NCI-H748 (cell line): ENCODE data around the gene CST9L.
A peak's percentile ranks its signal among the peaks of the same experiment; 100 is the strongest.

Source experiments
- DNase-seq: peaks from one replicate; lab custom pipeline; 2025; ENCODE audit not compliant: unreplicated experiment; lab: John Stamatoyannopoulos, UW

Gene CST9L

GRCh38 chr20:23547613-23548012 lies 20.7 kb downstream of the CST9L start:
- DNase-seq = no peak

DNA sequence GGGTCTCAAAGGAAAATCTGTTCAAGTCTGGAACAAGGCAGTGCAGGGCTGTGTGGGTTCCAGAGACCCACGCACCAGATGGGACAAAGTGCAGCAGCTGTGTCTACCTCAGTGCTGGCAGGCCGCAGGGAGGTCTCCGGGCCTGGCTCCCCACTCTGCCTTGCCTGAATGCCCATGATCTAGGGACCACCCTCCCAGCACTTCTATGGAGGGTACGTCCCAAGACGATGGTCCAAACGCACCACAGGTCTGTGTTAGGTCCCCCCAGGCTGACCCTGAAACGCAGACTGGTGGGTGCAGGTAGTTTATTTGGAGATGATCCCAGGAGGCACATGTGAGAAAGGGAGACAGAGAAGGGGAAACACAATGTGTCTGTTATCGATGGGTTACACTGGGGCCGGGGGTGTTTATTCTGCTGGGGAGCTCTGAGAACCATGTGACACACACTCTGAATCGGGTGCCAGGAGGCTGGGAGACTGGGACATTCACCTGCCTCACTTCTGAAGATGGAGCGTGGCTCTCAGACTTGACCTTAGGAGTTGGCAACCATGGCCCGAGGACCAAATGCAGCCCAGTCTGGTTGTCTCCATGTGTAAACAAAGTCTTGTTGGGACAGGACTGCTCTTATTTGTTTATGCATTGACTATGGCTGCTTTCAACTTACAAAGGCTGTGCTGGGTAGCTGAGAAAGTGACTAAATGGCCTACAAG lies 21.7 kb downstream of the CST9L start:
- DNase-seq = no peak

- no peak for DNase-seq
These were observed 24.2 kb downstream of the CST9L start for GRCh38 chr20:23544133-23544532.

DNA sequence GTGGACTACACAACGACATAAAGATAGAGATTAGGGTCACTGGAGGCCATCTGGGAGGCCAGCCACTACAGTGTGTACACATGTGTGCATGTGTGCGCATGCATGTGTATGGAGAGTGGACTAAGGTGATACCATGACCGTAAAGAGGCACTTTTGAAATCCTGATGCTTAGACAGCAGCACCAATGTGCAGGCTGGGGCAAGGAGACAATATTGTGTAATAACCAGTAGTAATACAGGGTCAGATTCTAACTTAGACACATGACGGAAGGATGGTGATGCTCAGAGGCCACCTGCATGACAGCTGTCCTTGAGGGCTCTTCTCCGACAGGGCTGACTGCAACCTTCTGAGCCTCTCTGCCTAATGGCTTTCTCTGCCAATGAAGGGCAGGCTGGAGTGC lies 25.5 kb downstream of the CST9L start:
- DNase-seq = no peak

DNA sequence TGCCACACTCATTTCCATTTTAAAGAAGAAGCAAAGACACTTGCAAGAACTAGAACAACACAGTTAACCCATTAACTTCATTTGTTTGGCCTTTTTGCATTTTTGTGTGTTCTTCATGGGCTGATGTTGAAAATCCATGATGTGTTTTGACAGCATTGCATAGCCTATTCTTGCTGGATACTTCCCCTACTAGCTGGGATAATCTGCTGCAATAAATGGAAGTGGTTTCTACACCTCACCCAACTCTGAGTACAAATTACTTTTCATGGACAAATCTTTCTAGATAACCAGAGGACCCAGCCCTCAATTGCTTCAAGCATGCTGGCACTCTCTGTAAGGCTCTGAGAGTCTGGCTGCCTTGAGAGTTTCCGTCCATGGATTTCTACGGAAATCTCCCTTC lies 26.5 kb downstream of the CST9L start:
- no peak for DNase-seq

- peak; percentile 62 for DNase-seq
These were observed 27.0 kb downstream of the CST9L start for GRCh38 chr20:23541330-23541729.

- peak; percentile 19 for DNase-seq
These were observed 27.7 kb downstream of the CST9L start for GRCh38 chr20:23540624-23541023.

GRCh38 chr20:23537030-23537429 lies 31.3 kb downstream of the CST9L start:
- DNase-seq = no peak

GRCh38 chr20:23536328-23536974 lies 31.8 kb downstream of the CST9L start:
- DNase-seq = no peak

- DNase-seq = no peak
These were observed 33.3 kb downstream of the CST9L start for GRCh38 chr20:23534801-23535593.

GRCh38 chr20:23533161-23533560 lies 35.1 kb downstream of the CST9L start:
- no peak for DNase-seq

- DNase-seq = no peak
These were observed 35.8 kb downstream of the CST9L start for GRCh38 chr20:23532533-23532932.

DNA sequence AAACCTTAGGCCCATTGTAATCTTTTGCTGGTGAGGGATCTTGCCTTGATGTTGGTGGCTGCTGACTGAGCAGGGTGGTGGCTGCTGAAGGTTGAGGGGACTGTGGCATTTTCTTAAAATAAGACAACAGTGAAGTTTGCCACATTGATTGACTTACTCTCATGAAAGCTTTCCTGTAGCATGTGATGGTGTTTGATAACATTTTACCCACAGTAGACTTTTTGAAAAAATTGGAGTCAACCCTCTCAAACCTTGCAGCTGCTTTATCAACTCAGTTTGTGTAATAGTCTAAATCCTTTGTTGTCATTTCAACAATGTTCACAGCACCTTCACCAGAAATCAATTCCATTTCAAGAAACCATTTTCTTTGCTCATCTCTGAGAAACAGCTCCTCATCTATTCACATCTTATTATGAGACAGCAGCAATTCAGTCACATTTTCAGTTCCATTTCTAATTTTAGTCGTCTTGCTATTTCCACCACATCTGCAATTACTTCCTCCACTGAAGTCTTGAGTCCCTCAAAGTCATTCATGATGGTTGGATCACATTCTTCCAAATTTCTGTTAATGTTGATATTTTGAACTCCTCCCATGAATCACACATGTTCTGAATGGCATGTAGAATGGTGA lies 37.2 kb downstream of the CST9L start:
- no peak for DNase-seq

DNA sequence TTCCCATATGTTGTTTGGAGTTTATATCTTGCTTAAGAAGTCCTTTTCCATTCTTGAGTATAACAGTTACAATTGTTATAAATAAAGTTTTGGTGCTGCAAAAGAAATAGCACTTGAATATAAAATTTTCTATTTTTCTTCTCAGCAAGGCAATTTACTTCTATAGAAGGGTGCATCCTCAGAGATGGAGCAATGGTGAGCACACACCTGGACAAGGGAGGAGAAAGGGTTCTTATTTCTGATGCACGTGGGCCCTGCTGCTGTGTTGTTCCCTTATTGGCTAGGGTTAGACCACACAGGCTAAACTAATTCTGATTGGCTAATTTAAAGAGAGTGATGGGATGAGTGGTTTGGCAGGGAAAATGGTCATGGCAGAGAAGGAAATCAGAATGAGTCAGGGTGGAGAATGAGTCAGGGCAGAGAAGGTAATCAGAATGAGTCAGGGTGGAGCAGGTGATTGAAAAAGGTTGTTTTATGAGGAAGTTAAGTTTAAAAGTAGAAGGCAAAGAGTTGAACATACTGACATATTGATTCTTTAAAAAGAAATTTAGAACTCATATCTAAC lies 39.3 kb downstream of the CST9L start:
- no peak for DNase-seq

DNA sequence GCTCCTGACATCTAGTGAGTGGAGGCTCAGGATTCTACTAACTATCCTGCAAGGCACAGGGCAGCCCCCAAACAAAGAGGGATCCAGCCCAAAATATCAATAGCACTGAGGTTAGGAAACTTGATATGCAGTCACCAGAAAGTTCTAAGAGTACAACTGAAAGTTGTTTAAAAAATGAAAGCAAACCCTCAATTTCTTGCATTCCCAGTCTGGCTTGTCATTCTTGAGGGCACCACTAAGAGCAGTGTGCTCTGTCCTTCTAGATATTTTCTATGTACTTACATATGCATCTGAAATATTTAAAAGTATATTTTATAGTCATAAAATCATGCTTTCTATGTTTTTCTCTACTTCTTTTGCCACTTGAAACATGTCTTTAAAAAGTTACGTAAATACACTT lies 41.4 kb downstream of the CST9L start:
- DNase-seq = no peak

- DNase-seq = no peak
These were observed 44.1 kb downstream of the CST9L start for GRCh38 chr20:23524146-23524545.

DNA sequence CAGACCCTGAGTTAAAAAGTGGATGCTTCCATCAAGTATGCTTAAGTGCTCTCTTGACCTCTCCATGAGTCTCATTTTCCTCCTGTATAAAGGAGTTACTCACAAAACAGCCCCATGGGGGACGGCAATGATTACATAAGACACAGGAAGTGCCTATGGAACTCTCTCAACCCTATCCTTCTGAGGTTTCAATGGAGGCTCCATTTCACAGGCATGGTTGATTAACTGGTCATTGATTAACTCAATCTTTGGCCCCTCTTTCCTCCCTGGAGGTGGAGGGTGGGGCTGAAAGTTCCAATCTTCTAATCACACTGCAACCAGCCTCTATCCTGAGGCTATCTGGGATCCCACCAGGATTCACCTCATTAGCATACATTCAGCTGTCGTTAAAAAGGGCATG lies 48.1 kb downstream of the CST9L start:
- peak; percentile 12 for DNase-seq

DNA sequence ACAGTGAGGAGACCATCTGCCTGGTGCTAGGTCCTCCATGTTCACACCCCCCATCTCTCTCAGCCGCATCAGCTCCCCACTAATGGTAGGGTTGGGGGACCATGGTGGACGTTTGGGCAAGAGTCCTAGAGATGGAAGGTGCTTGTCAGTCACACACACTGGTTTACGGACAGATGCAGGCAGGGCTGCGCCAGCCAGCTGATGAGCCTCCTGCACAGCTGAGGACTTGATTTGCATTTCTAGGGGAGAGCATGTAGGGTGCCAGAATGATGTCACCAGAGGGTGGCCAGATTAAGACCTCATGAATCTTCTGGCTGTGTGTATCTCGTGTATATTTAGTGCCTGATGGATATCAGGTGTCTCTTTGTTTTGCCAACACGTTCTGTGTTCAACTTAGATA lies 48.7 kb downstream of the CST9L start:
- no peak for DNase-seq

DNA sequence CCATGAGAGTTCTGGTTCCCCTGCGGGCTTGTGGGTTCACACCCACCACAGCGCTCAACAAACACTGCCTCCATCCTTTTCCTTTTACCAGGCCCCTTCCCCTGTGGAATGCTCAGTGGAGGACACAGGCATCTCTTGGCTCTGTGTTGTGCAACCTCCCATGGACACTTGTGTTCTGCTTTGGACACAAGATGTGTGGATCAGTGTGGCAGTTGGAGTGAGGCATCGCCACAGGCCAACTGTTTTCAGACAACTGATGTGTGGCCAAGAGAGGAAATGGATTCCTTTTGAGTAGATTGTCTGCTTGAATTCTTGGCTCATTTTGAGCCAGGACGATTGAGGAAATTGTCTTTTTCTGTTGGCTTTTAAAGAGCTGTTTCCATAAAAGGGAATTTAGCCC lies 50.6 kb downstream of the CST9L start:
- no peak for DNase-seq

DNA sequence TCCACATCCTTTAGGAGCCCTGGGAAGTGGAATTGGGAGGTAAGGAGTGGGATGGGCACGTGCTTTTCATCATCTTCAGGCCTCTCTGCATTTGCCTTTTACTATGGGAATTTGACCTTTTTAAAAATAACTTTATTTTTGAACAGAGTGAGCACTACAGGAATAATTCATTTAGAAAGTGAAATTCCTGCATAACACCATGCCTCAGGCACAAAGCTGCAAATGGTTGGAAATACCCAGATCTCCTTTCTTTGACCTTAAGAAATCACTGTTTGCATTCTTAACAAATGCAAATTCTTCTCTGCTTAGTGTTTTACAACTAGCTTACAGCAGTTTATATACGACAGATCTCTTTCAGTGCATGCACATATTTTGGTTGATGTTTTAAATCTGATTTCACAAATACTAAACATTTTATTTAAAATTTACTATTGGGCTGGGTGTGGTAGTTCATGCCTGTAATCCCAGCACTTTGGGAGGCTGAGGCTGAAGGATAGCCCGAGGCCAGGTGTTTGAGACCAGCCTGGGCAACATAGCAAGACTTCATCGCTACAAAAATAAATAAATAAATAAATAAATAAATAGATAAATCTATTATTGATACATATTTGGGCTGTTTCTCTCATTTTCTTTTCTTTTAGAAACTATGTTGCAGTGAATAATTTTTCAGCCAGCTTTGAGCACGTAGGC lies 52.9 kb downstream of the CST9L start:
- DNase-seq = no peak

- no peak for DNase-seq
These were observed 53.4 kb downstream of the CST9L start for GRCh38 chr20:23514848-23515247.
